DND-41 (cell line): ENCODE measurements around the gene GGTLC3.
"Not testable (repeated sequence)": the region's sequence is repeated elsewhere in the genome, so short reads cannot be mapped to it uniquely, and the experiment has no call there.

Source experiments
- CTCF ChIP-seq: IDR thresholded peaks from 2 replicates; pipeline ENCODE4 v1.5.1; 2012; ENCODE audit warnings: borderline replicate concordance, low read length, moderate library complexity, mild to moderate bottlenecking; ENCODE audit not compliant: poor library complexity, severe bottlenecking; ENCODE audit errors: extremely low read depth
- EZH2 ChIP-seq: IDR thresholded peaks from 3 replicates; pipeline ENCODE4 v1.6.1; 2012; ENCODE audit warnings: borderline replicate concordance, low read depth, mild to moderate bottlenecking, moderate library complexity, low read length, inconsistent platforms; ENCODE audit not compliant: severe bottlenecking

GRCh38 chr22:18539994-18540393 is 22.0 kb upstream of the GGTLC3 start:
- TF ChIP-seq CTCF, EZH2: not testable (repeated sequence)
